ENCODE results near the gene ANXA11. TPM values are rescaled to one million over a fixed set of nuclear protein-coding genes. Genes with fewer than 3 reads are reported as not detected.

The ANXA11 gene
- total RNA-seq, 1 experiment from 2014 or later, result 327 TPM

GRCh38 chr10:80210259-80210658 is 4.9 kb upstream of the ANXA11 start:
- Histone ChIP-seq H3K9me3 (no peaks in the 10 kb centered on the region), H3K36me3 (ENCODE audit: control insufficient read depth, insufficient read depth, low read length) (no peaks in the 10 kb centered on the region), H3K4me1 (peaks cover 41% of the 10 kb centered on the region), H3K4me3 (ENCODE audit: low read depth, low read length) (no peak overlapping the region), H3K27me3 (replicated peaks; ENCODE audit: control insufficient read depth, insufficient read depth, low read length) (no peaks in the 10 kb centered on the region)
- no peak for TF ChIP-seq CTCF (IDR thresholded peaks at IDR 0.05; ENCODE audit: insufficient read depth in 1 of 2, low read depth in 1 of 2, low read length in 1 of 2, severe bottlenecking in 1 of 2, unreplicated experiment in 1 of 2)
- Mint-ChIP-seq H3K27me3 (ENCODE audit: insufficient read depth, unreplicated experiment) (no peaks in the 10 kb centered on the region), H3K4me3 (ENCODE audit: unreplicated experiment) (peak overlapping the region; percentile 78), H3K27ac (ENCODE audit: unreplicated experiment) (no peak overlapping the region), H3K36me3 (ENCODE audit: insufficient read depth, unreplicated experiment) (peaks cover 47% of the 10 kb centered on the region), H3K9me3 (ENCODE audit: unreplicated experiment) (peaks cover 10% of the 10 kb centered on the region), H3K4me1 (ENCODE audit: low read depth, unreplicated experiment) (peaks cover 58% of the 10 kb centered on the region)
- DNase-seq, result no peak
- ChIA-PET CTCF (interaction anchor here (0.7 kb wide), 1 partner anchor 277 kb away, joined by 3 read pairs; no protein-coding TSS in a partner anchor), POLR2A (no interaction called here)
- intact Hi-C loops (cut with micrococcal nuclease; ENCODE audit: unreplicated experiment), result no loop called here
- BruUV-seq (replicated peaks), result no TSS peak

GRCh38 chr10:80207768-80208370 is 2.5 kb upstream of the ANXA11 start:
- H3K4me1 Mint-ChIP-seq (ENCODE audit: low read depth, unreplicated experiment), result peaks cover 61% of the 10 kb centered on the region
- no peak for TF ChIP-seq CTCF (IDR thresholded peaks at IDR 0.05; ENCODE audit: insufficient read depth in 1 of 2, low read depth in 1 of 2, low read length in 1 of 2, severe bottlenecking in 1 of 2, unreplicated experiment in 1 of 2)
- POLR2A ChIA-PET, result interaction anchor here (0.6 kb wide), 1 partner anchor 8 kb away, joined by 3 read pairs; no protein-coding TSS in a partner anchor
- H3K27me3 ChIP-seq (replicated peaks; ENCODE audit: control insufficient read depth, insufficient read depth, low read length), result no peaks in the 10 kb centered on the region
- peak overlapping the region; percentile 100 for H3K27ac Mint-ChIP-seq (ENCODE audit: unreplicated experiment)
- no peaks in the 10 kb centered on the region for H3K36me3 ChIP-seq (ENCODE audit: control insufficient read depth, insufficient read depth, low read length)
- peaks cover 43% of the 10 kb centered on the region for H3K4me1 ChIP-seq
- peak overlapping the region; percentile 78 for H3K4me3 Mint-ChIP-seq (ENCODE audit: unreplicated experiment)
- no peaks in the 10 kb centered on the region for H3K9me3 ChIP-seq
- intact Hi-C loops (cut with micrococcal nuclease; ENCODE audit: unreplicated experiment), result loop anchor here (5.0 kb wide), 2 partner anchors 66 to 131 kb away; partner anchors contain the start of gene TMEM254
- DNase-seq, result no peak
- no peaks in the 10 kb centered on the region for H3K27me3 Mint-ChIP-seq (ENCODE audit: insufficient read depth, unreplicated experiment)
- peaks cover 47% of the 10 kb centered on the region for H3K36me3 Mint-ChIP-seq (ENCODE audit: insufficient read depth, unreplicated experiment)
- peaks cover 3% of the 10 kb centered on the region for H3K9me3 Mint-ChIP-seq (ENCODE audit: unreplicated experiment)
- TSS peak; percentile 32 for BruUV-seq (replicated peaks)
- peak overlapping the region; percentile 84 for H3K4me3 ChIP-seq (ENCODE audit: low read depth, low read length)
- CTCF ChIA-PET, result interaction anchor here (0.7 to 1.8 kb wide), 2 partner anchors 9 to 64 kb away, joined by 4 to 7 read pairs; no protein-coding TSS in a partner anchor

DNA sequence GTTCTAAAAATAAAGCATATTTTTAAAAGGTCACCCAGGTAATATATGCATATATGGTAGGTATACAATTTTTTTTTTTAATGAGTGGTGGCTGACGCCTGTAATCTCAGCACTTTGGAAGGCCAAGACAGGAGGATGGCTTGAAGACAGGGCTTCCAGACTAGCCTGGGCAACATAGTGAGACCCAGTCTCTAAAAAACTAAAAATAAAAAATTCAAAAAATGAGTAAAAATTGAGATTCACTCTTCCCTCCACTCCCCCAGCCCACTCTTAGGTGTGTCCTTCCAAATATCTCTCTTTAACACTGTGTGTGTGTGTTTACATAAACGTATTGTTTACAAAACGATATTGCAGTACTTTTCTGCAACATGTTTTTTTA is 929 bp upstream of the ANXA11 start:
- no peaks in the 10 kb centered on the region for H3K9me3 ChIP-seq
- peak overlapping the region; percentile 84 for H3K4me3 ChIP-seq (ENCODE audit: low read depth, low read length)
- Mint-ChIP-seq H3K36me3 (ENCODE audit: insufficient read depth, unreplicated experiment) (peaks cover 40% of the 10 kb centered on the region), H3K4me3 (ENCODE audit: unreplicated experiment) (peak overlapping the region; percentile 78), H3K4me1 (ENCODE audit: low read depth, unreplicated experiment) (peaks cover 61% of the 10 kb centered on the region), H3K9me3 (ENCODE audit: unreplicated experiment) (no peaks in the 10 kb centered on the region), H3K27me3 (ENCODE audit: insufficient read depth, unreplicated experiment) (no peaks in the 10 kb centered on the region), H3K27ac (ENCODE audit: unreplicated experiment) (peak overlapping the region; percentile 100)
- H3K27me3 ChIP-seq (replicated peaks; ENCODE audit: control insufficient read depth, insufficient read depth, low read length), result no peaks in the 10 kb centered on the region
- H3K4me1 ChIP-seq, result peaks cover 47% of the 10 kb centered on the region
- POLR2A ChIA-PET, result interaction anchor here (0.7 kb wide), 3 partner anchors 12 to 852 kb away, joined by 4 to 9 read pairs (median 6); no protein-coding TSS in a partner anchor
- intact Hi-C loops (cut with micrococcal nuclease; ENCODE audit: unreplicated experiment), result loop anchor here (5.0 kb wide), 2 partner anchors 64 to 129 kb away; partner anchors contain the start of gene TMEM254
- CTCF ChIA-PET, result no interaction called here
- no TSS peak for BruUV-seq (replicated peaks)
- H3K36me3 ChIP-seq (ENCODE audit: control insufficient read depth, insufficient read depth, low read length), result no peaks in the 10 kb centered on the region
- TF ChIP-seq CTCF (IDR thresholded peaks at IDR 0.05; ENCODE audit: insufficient read depth in 1 of 2, low read depth in 1 of 2, low read length in 1 of 2, severe bottlenecking in 1 of 2, unreplicated experiment in 1 of 2), result no peak
- no peak for DNase-seq
